Fibroblast of skin of abdomen (primary cell): Measurements from ENCODE around the gene CRKL.

Source experiments
- DNase-seq: peaks from one replicate; pipeline ENCODE4 v3.0.0-alpha.2; 2013

The CRKL gene

DNA sequence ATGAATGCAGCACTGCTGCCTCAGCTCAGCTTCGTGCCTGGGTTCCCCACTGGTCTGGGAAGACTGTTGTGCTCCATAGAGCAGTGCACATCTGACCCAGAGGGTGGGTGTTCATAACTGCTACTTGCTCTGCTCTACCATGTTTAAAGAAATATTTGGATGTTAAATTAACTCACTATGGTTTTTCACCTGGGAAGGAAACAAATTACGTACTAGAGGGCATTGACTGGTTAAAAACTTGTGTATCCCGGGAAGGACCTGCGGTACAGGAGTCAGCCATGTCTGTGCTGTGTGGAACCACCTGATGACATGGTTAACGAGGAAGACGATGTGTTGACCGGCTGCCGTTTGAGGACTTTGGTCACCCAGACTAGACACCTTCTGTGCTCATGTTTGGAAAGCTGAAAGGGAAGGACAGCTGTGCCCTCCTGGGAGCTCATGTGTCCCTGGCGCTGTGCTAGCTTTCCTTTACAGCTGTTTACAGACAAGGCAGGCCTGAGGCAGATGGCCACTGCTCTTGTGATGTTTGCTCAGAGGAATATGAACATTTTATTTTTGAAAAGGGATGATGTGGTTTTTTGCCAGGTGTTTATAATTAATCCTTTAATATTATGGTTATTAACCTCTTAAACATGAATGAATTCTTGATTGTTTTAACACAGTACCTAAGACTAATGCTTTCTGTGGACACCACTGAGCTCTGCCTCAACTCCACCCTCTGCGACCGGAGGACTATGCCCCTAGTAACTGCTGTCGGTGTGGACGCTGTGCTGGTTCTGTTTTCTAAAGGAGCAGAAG lies 35.5 kb downstream of the CRKL start:
- DNase-seq, result no peak

DNA sequence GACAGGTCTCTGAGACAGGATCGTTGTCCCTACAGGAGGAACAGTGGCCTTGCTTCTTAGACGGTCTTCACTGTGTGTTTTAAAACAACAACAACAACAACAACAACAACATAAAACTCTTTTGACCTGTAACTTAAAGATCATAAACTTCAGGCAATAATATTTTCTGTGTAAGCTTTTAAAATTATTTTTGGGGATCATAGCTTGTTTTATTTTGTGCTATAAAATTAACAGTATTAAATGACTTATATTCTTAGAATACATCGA lies 36.1 kb downstream of the CRKL start:
- DNase-seq, result no peak

DNA sequence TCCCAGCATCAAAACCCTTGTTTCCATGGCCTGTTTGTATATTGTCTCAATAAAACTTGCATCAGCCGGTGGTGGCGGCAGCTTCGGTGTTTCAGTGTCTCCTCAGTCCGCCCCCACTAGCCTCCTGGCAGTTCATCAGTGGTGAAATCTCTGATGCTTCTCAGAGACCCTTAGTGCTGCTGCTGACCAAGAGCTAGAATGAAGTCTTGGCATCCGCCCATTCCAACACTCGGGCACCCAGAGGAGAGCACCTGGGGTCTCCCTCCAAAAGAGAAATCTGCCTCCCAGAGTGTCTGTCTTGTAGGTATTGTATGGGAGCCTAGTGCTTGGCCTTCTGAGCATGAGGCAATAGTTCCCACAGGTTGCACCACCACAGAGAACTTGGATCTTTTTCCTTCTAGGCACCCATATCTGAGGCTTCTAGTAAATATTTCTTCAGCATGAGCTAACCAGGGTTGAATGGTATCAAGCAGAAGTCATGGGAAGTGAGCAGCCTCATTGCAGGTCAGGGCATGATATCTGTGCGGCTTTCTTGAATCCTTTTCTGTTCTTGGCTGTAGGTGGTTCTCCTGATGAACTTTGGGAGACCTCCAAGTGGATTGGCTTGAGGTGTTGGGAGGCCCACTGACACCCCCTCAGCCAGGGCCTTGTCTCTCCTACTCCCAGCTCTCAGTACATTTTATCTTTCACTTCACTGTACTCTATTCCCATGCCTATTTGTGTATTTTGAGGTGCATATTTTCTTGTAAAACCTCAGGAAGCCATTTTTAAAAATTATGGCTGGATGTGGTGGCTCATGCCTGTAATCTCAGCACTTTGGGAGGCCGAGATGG lies 36.7 kb downstream of the CRKL start:
- peak; percentile 44 for DNase-seq

DNA sequence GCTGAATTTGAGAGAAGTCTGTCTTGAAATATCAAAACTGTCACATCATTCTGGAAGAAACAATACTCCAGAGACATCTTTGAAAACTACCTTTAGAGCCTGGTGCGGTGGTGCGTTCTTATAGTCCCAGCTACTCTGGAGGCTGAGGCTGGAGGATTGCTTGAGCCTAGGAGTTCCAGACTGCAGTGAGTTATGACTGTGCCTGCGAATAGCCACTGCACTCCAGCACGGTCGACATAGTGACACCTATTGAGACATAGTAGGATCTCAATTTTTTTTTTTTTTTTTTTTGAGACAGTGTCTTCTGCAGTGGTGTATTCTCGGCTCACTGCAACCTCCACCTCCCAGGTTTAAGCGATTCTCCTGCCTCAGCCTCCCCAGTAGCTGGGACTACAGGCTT lies 38.3 kb downstream of the CRKL start:
- DNase-seq, result no peak

DNA sequence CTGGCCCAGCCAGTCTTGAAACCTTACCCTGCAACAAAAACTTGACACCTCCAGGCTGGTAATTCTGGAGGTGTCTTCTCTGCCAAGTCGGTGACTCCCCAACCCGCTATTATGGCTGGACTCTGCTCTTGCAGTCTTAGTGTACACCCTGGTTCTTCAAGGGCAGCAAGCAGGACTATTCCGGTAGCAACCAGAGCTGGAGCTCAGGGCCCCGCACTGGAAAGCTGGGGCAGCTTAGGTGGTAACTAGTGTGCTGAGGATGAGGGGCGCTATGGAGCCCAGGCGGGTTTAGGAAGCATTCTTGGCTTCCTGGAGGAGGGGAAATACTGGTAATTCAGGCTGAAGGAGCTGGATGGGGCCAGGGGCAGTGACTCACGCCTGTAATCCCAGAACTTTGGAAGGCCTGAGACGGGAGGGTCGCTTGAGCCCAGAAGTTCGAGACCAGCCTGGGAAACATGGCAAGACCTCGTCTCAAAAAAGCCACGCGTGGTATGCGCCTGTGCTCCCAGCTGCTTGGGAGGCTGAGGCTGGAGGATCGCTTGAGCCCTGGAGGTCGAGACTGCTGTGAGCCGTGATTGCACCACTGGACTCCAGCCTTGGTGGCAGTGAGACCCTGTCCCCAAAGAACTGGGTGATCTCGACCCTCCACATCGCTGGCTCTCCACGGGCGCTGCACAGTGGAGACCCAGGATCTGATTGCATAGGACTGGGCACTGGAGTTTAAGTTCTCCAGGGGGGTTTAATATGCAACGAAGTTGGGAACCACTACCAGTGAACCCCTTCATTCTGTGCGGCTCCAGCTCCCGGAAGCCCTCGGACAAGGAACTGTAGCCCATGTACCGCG lies 39.3 kb downstream of the CRKL start:
- DNase-seq, result peak; percentile 27

DNA sequence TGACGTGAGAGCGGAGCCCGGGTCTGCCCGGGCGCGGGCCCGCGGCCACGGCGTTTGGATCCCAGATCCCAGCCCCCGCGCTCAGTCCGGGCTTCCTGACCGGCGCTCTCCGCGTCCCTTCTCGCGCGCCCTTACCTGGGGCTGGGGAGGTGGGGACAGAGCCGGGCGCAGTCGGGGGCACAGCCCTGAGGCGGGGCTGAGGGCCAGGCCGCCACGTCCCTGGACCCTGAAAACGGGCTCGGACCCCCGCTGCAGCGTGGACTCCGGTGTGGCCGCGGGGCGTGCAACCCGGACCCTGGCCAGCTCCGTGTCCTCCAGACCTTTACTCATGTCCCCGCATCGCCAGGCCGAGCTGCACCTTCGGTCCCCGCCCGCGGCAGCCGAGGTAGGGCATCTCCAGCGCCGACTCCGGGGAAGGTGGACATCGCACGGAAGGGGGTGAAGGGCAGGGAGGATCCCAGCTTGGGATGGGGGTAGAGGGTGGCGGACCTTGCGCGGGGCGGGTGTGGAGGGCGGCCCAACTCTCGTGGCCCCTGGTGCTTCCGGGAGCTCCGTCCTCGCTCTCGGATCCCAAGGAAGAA lies 40.0 kb downstream of the CRKL start:
- no peak for DNase-seq

DNA sequence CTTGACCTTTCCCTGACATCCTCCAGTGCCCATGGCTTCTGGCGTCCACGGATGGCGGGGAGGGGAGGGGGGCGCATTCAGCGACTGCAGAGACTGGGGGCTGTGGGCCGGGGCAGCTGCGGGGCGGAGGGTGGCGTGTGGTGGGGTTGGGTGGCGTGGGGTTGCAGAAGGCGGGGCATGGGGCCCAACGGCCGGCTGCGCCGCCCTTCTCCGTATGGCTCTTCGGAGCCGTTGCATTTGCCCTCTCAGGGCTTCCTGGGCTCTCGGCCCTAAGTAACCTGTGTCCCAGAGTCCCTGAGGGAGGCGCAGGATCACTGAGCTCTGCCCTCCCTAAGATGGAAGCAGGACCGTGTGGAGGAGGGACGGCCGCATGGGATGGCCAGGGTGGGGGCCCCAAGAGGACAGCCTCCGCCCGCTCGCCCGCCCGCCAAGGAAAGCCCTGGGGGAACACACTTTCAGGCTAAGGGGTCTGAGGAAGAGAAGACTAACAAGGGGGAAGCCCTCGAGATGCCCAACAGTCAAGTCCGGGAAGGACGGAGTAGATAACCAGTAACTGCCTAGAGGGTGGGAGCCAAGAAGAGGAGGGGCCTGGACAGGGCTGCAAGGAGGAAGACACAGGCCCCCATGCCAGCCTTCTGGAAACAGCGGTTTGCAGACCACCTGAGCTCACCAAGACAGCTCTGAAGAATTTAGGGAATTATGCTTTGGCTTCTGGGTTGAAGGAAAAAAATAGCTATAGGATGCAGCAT lies 40.6 kb downstream of the CRKL start:
- no peak for DNase-seq

DNA sequence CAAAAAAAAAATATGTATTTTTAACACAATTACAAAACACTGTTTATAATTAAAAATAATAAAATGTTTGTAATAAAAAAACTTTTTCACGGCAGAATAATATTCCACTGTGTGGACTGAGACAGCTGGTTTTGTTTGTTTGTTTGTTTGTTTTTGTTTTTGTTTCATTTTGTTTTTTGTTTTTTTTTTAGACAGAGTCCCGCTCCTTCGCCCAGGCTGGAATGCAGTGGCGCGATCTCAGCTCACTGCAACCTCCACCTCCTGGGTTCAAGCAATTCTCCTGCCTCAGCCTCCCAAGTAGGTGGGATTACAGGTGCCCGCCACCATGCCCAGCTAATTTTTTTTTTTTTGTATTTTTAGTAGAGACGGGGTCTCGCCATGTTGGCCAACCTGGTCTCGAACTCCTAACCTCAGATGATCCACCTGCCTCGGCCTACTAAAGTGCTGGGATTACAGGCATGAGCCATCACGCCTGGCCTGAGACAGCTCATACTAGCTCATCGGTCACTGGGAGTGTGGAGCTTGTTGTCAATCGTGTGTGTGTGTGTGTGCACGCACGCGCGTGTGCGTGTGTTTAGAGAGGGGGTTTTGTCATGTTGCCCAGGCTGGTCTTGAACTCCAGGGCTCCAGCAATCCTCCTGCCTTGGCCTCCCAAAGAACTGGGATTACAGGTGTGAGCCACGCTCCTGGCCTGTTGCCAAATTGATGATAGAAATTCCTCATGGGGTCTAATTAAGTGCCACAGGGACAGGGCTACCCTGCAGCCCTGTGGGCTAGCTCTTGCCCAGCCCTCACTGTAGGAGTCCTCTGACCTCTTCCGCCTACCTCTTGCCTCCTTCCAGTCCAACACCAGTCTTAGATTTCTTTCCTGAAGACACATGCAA lies 42.6 kb downstream of the CRKL start:
- DNase-seq, result no peak

DNA sequence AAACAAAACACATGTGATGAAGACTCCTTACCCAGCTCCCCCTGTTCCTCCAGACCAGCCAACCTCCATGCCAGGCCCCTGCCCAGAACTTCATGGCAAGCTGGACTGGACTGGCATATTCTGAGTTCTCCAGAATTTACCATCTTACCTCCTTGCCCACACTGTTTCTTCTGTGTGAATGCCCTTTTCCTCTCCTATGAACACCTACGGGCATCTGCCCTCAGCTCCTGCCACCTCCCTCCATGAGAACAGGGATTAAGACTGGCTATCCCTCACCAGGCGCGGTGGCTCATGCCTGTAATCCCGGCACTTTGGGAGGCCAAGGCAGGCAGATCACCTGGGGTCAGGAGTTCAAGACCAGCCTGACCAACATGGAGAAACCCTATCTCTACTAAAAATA lies 43.4 kb downstream of the CRKL start:
- no peak for DNase-seq

DNA sequence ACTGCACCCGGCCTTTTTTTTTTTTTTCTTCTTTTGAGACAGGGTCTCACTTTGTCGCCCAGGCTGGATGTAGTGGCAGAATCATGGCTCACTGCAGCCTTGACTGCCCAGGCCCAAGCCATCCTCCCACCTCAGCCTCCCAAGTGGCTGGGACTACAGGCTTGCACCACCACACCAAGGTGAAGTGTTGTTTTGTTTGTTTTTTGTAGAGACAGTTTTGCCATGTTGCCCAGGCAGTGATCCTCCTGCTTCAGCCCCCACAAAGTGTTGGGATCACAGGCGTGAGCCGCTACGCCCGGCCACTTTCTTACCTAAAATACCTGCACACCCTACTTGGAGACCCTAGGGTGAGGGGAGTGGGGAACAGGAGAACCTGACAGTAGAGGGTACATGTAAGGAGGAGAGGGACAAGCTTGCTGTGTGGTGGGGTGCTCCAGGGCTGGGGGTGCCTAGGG lies 45.3 kb downstream of the CRKL start:
- DNase-seq, result no peak

DNA sequence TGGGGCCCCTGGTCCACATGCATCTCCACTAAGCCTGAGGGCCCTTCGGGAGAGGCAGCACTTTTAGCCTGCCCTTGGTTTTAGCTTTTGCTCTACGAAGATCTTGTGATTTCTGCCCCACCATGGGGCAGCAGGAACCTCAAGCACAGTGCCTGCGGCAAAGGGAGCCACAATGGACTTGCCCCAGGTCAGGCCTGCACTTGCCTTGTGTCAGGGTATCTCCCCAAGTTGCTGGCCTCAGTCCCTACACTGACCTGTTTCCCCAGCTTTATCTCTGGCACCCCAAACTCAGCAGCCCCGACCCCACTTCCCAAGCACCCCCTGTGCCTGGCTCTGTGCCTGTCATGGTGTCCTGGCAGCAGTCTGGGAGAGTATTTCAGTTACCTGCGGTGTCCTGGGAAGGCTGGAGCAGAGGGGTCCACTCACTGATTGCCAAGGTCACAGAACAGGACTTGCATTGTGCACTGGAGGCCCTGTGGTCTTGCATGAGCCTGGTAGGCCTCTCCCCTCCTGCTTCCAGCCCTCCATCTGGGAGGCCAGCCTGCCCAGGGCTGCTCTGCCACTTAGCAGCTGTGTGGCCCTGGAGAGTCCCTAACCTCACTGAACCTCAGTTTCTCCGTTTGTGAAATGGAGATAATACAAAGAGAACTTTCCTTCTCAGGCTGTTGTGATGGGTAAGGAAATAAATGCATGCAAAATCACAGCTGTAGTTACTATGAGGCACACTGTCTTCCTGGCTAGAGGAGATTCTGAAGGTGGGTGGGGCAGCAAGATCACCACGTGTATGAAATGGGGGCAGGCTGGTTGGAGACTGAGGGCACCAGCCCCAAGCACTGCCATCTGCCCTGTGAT lies 46.2 kb downstream of the CRKL start:
- no peak for DNase-seq

DNA sequence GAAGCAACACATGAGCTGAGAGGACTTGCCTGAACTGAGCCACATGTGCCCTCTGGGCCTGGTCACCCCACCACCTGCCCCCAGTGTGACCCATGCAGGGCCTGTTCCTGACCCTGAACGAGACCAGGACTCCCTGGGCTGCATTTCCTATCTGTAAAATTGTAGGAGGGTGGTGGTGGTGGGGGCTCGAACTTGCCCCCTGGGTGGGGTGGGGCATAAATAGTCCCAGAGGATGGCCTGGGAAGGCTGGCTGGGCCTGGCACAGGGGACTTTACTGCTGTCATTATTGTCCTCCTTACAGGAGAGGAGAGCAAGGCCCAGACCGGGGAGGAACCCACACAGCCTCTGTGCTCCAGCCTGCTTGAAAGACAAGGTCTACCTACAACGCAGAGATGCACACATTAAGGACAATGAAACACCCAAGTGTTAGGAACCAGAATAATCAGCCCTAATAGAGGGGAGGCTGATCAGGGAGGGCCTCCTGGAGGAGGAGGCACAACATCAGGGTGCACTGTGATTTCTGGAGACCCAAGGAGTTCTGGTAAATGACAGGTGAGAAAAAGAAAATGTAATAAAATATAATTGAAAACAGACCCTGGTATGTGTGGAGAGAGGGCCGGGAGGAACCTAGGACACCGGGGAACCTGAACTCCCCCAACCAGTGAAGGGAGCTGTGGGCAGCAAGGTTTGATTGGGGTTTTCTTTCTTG lies 47.0 kb downstream of the CRKL start:
- DNase-seq, result no peak

DNA sequence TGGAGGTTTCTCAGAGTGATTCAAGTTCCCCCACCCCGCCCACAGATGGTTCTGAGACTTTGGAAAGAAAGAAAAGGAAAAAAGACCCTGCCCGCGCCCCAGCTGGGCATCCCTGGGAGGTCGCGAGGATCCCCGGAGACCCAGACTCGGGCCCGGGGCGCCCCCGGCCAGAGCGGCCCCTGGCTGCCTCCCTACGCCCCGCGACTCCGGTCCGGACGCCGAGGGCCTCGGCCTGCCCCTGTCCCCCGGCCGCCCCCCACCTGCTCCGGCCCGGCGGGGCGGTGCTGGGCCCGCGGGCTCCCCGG lies 47.5 kb downstream of the CRKL start:
- no peak for DNase-seq

DNA sequence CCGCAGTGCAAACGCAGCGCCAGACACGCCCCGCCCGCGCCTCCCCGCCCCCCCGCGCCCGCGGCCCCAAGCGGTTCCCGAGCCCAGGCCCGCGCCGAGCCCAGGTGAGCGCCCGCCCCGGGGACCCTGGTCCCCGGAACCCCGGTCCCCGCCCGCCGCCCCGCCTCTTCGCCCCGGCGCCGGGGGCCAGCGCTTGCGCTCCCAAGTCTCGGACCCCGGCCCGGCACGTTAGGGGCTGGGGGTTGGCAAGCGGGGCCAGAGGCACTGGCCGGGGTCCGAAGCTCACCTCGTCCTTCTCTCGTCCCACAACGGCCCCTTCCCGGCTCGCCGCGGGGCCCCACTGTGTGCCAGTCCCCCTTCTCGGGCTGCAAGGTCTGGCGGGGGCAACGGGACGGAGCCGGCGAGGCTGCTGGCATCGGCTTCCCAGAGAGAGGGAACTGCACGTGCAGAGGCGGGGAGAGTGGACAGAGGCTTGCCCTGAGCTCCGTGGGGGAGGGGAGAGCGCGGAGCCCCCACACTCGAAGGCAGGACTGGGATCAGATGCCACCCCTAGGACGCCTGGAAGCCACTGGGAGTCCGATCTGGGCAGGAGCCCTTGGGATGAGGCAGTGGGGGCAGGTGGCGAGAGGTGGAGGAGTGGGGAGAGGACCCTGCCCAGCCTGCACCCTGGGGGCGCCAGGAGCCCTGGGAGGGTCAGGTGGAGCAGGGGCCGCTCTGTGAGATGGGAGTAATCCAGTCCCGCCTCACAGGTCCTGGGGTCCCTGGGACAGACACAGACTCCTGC lies 48.1 kb downstream of the CRKL start:
- no peak for DNase-seq

DNA sequence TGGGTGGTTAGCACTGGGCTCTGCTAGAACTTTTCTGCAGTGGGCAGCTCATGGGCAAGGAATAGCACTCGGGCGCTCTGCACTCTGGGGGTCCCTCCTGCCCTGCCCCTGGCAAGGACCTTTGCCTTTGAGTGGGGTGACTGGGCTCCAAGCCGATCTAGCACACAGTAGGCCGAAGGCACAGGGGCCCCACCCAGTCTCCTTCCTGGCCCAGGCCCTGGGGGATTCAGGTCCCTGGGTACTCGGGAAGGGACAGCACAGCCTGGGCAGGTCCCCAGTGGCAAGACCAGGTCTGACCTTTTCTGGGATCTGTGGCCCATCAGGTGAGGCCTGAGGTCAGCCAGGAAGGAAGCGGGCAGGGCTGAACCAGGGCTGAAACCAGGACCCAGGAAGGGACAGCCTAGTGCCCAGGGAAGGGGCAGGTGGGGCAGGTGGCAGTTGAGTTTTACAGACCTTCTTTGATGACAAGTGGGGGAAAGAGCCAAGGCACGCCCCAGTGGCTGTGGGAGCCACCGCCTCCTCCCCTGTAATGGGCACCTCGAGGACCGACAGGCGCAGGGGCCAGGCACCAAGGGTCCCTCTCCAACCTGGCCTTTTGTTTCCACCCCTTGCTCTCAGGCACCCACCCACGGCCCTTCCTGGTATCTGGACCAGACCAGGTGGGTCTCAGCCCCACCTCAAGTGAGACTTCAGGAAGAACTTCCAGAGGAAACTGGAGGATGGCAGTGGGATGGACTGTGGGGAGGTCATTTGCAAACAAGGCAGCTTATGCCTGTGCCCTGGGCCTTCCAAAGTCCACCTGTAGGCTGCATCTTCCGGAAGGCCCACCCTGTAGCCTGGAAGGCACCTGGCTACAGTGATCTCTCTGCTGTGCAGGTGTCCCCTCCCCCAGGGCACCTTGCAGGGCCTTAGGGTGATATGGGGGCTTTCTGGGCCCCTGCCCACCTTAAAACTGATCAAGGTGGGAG lies 49.0 kb downstream of the CRKL start:
- DNase-seq, result no peak

DNA sequence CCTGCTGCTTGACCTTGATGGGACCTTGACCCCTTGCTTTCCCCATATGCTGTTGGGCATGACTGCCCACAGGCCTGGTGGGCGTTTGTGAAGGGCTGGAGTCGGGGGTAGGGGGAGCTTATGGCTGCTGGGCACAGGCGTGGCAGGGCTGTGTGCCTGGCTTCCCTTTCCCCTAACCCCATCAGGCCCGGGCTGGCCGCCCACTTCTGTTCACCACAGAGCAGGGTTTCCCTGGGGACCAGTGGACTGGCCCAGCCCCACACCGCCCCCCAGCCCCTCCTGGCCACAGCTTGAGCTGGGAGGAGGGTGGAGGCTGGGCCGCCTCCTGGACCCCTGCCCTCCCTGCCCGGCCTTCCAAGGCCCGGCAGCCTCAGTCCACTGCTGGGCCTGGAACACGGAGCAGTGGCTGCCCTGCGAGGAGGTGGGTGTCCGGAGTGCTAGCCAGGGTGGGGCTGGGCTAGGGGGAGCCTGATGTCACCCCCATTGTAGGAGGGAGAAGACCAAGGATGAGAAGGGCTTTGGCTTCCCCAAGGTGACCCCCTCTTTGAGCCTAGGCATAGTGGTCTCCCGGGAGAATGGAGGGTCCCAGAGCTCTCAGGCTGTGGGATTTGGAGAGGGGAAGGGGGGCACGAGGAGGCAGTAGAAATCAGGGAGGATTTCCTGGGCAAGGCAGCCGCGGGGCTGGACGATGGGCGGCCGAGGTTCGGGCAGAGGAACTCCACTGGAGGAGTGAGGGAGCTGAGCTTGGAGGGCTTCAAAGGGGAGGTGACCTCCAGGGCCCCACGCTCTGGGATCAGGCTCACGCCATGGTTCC lies 49.9 kb downstream of the CRKL start, which contains the start of gene AIFM3:
TSS of gene AIFM3 (plus strand) at position 373 of the 814 bp plus-strand sequence. CDS start 690 bp downstream, outside the sequence.
- DNase-seq, result no peak
